GM12891 (cell line): ENCODE data around the gene CCNF.

Experiments used
- PAX5 ChIP-seq: IDR thresholded peaks from 2 replicates; pipeline ENCODE4 v1.6.1; 2011; ENCODE audit warnings: low read length, moderate library complexity, mild to moderate bottlenecking; ENCODE audit not compliant: insufficient read depth, severe bottlenecking
- POLR2A ChIP-seq: IDR thresholded peaks from 2 replicates; pipeline ENCODE4 v1.6.1; 2011; ENCODE audit warnings: low read depth, low read length, control low read depth
- POLR2AphosphoS5 ChIP-seq: IDR thresholded peaks from 2 replicates; pipeline ENCODE4 v1.6.1; 2011; ENCODE audit warnings: low read depth, low read length, control low read depth
- POU2F2 ChIP-seq: IDR thresholded peaks from 2 replicates; pipeline ENCODE4 v1.6.1; 2011; ENCODE audit warnings: low read depth, mild to moderate bottlenecking, control low read depth, low read length, moderate library complexity
- SPI1 ChIP-seq: IDR thresholded peaks from 2 replicates; pipeline ENCODE4 v1.6.1; 2011; ENCODE audit warnings: low read depth, low read length, control low read depth
- TAF1 ChIP-seq: IDR thresholded peaks from 2 replicates; pipeline ENCODE4 v1.6.1; 2011; ENCODE audit warnings: low read depth, low read length, control low read depth

- TF ChIP-seq POLR2AphosphoS5 (no peak), POLR2A (no peak), TAF1 (no peak), PAX5 (no peak), POU2F2 (no peak), SPI1 (no peak)
These were observed 52.4 kb downstream of the CCNF start for GRCh38 chr16:2481676-2482075.
